H1 (cell line): Measurements from ENCODE around the gene TBC1D23. TPM values are rescaled to one million over a fixed set of nuclear protein-coding genes. Genes with fewer than 3 reads are reported as not detected.

Source experiments
- CTCF ChIA-PET: fragments of 300-600 bp; sonication (Branson Sonifier 250); formaldehyde crosslinking; loops from one replicate; lab custom pipeline; 2021; ENCODE audit not compliant: partially characterized antibody; lab: Charles Lee
- POLR2A ChIA-PET: fragments of 300-600 bp; sonication (Branson Sonifier 250); formaldehyde crosslinking; loops from one replicate; lab custom pipeline; 2021; ENCODE audit warnings: inconsistent platforms; ENCODE audit not compliant: partially characterized antibody; lab: Charles Lee
- DNase-seq, 2 experiments: peaks; one replicate each; pipeline versions ENCODE4 v3.0.0 to v3.0.0-alpha.2; 2010 to 2022; ENCODE audit warnings: low spot score in 2 of 2, low read depth in 1 of 2, mixed read lengths in 1 of 2
- FAIRE-seq: peaks from 2 replicates; lab custom pipeline; 2011; peaks lifted over from hg19 to GRCh38; lab: Jason Lieb, UNC
- H2AFZ ChIP-seq: 2 replicates; pipeline ENCODE4 v1.8.1; 2012; ENCODE audit warnings: low read length, inconsistent platforms
- H2AK5ac ChIP-seq: 2 replicates; pipeline ENCODE4 v1.6.1; 2013; ENCODE audit warnings: low read depth, low read length
- H2BK120ac ChIP-seq: replicated peaks from 2 replicates; pipeline ENCODE3; 2013; ENCODE audit warnings: low read depth, low read length, inconsistent platforms
- H2BK12ac ChIP-seq: 2 replicates; pipeline ENCODE4 v1.6.1; 2013; ENCODE audit warnings: low read depth, low read length
- H2BK15ac ChIP-seq: 2 replicates; pipeline ENCODE4 v1.6.1; 2013; ENCODE audit warnings: low read length
- H2BK20ac ChIP-seq: 2 replicates; pipeline ENCODE4 v1.6.1; 2013; ENCODE audit warnings: low read length
- H2BK5ac ChIP-seq: 2 replicates; pipeline ENCODE4 v1.6.1; 2013; ENCODE audit warnings: low read depth, low read length
- H3K14ac ChIP-seq: 2 replicates; pipeline ENCODE4 v1.6.1; 2013; ENCODE audit warnings: inconsistent platforms; ENCODE audit not compliant: insufficient read length
- H3K18ac ChIP-seq: 2 replicates; pipeline ENCODE4 v1.6.1; 2013; ENCODE audit warnings: low read length; ENCODE audit errors: extremely low read depth
- H3K23ac ChIP-seq: 2 replicates; pipeline ENCODE4 v1.6.1; 2013; ENCODE audit warnings: inconsistent platforms; ENCODE audit not compliant: insufficient read length
- H3K23me2 ChIP-seq: 2 replicates; pipeline ENCODE4 v1.6.1; 2013; ENCODE audit warnings: low read depth, low read length
- H3K27ac ChIP-seq: 2 replicates; pipeline ENCODE4 v1.6.1; 2011; ENCODE audit warnings: low read depth, low read length, inconsistent platforms
- H3K27me3 ChIP-seq, 4 experiments: replicated peaks in 1 of 4; 1 replicate in 1 of 4; 2 replicates in 3 of 4; pipeline versions ENCODE4 v1.6.1 to v1.8.1; 2011 to 2013; ENCODE audit warnings: low read length in 3 of 4, mild to moderate bottlenecking in 3 of 4, inconsistent platforms in 2 of 4, mixed read lengths in 2 of 4, moderate library complexity in 1 of 4; ENCODE audit not compliant: control insufficient read depth in 3 of 4, insufficient read depth in 3 of 4; ENCODE audit errors: extremely low read depth in 1 of 4
- H3K36me3 ChIP-seq, 4 experiments: 2 replicates each; pipeline versions ENCODE4 v1.6.1 to v1.8.1; 2011 to 2013; ENCODE audit warnings: mild to moderate bottlenecking in 4 of 4, low read length in 3 of 4, moderate library complexity in 2 of 4, control low read depth in 1 of 4, inconsistent platforms in 1 of 4; ENCODE audit not compliant: insufficient read depth in 4 of 4, control insufficient read depth in 2 of 4
- H3K4ac ChIP-seq: replicated peaks from 2 replicates; pipeline ENCODE3; 2013; ENCODE audit warnings: low read length, low read depth, mixed read lengths, inconsistent platforms; ENCODE audit not compliant: insufficient read length
- H3K4me1 ChIP-seq, 4 experiments: replicated peaks in 1 of 4; 1 replicate in 1 of 4; 2 replicates in 3 of 4; pipeline versions ENCODE4 v1.6.1 to v1.8.1; 2011 to 2013; ENCODE audit warnings: low read length in 3 of 4, inconsistent platforms in 2 of 4, mixed read lengths in 1 of 4; ENCODE audit not compliant: insufficient read depth in 4 of 4, control insufficient read depth in 3 of 4
- H3K4me2 ChIP-seq, 2 experiments: 2 replicates each; pipeline versions ENCODE4 v1.6.1 to v1.8.1; 2011 to 2013; ENCODE audit warnings: low read depth in 2 of 2, low read length in 2 of 2, control low read depth in 1 of 2, inconsistent platforms in 1 of 2, mild to moderate bottlenecking in 1 of 2; ENCODE audit not compliant: insufficient read depth in 1 of 2
- H3K4me3 ChIP-seq, 4 experiments: fragments of 200-600, 300-600 bp in 1 of 4; sonication (generic), shearing (Covaris generic), sonication (Bioruptor Twin) in 1 of 4; 2 replicates each; pipeline versions ENCODE4 v1.5.1 to v1.8.1; 2011 to 2016; ENCODE audit warnings: low read length in 4 of 4, low read depth in 3 of 4, control low read depth in 2 of 4, inconsistent platforms in 2 of 4, mild to moderate bottlenecking in 2 of 4, mixed read lengths in 1 of 4, moderate library complexity in 1 of 4; ENCODE audit not compliant: insufficient read depth in 2 of 4; ENCODE audit errors: extremely low read depth in 1 of 4
- H3K56ac ChIP-seq: replicated peaks from 2 replicates; pipeline ENCODE3; 2013; ENCODE audit warnings: low read depth, mild to moderate bottlenecking, mixed read lengths, low read length, inconsistent platforms; ENCODE audit not compliant: insufficient read length
- H3K79me1 ChIP-seq: 2 replicates; pipeline ENCODE4 v1.6.1; 2013; ENCODE audit warnings: low read depth, low read length, control low read depth
- H3K79me2 ChIP-seq, 2 experiments: 2 replicates each; pipeline versions ENCODE4 v1.6.1 to v1.8.1; 2012 to 2013; ENCODE audit warnings: low read length in 2 of 2, mild to moderate bottlenecking in 2 of 2, inconsistent platforms in 1 of 2; ENCODE audit not compliant: insufficient read depth in 2 of 2, control insufficient read depth in 1 of 2
- H3K9ac ChIP-seq, 4 experiments: replicated peaks in 1 of 4; 1 replicate in 1 of 4; 2 replicates in 3 of 4; pipeline versions ENCODE4 v1.6.1 to v1.8.1; 2011 to 2013; ENCODE audit warnings: low read depth in 3 of 4, low read length in 3 of 4, control low read depth in 2 of 4, mild to moderate bottlenecking in 2 of 4, moderate library complexity in 2 of 4, inconsistent platforms in 1 of 4; ENCODE audit errors: extremely low read depth in 1 of 4
- H3K9me3 ChIP-seq, 2 experiments: 2 replicates each; pipeline versions ENCODE4 v1.6.1 to v1.8.1; 2012 to 2013; ENCODE audit warnings: mild to moderate bottlenecking in 2 of 2, moderate library complexity in 2 of 2, control low read depth in 1 of 2, inconsistent platforms in 1 of 2, low read depth in 1 of 2, low read length in 1 of 2, mixed read lengths in 1 of 2; ENCODE audit not compliant: insufficient read depth in 2 of 2
- H4K20me1 ChIP-seq, 2 experiments: replicated peaks in 1 of 2; 2 replicates each; pipeline versions ENCODE3 to v1.8.1; 2011 to 2013; ENCODE audit warnings: inconsistent platforms in 2 of 2, low read length in 2 of 2, mild to moderate bottlenecking in 1 of 2; ENCODE audit not compliant: insufficient read depth in 2 of 2, control insufficient read depth in 1 of 2
- H4K5ac ChIP-seq: 2 replicates; pipeline ENCODE4 v1.6.1; 2013; ENCODE audit warnings: low read length, low read depth, mixed read lengths, inconsistent platforms; ENCODE audit not compliant: insufficient read length
- H4K8ac ChIP-seq: 2 replicates; pipeline ENCODE4 v1.8.0; 2013; ENCODE audit warnings: mild to moderate bottlenecking, moderate library complexity, low read length, inconsistent platforms; ENCODE audit not compliant: insufficient read depth; ENCODE audit errors: extremely low read depth
- H4K91ac ChIP-seq: replicated peaks from 2 replicates; pipeline ENCODE3; 2013; ENCODE audit warnings: low read length, mixed read lengths, inconsistent platforms; ENCODE audit not compliant: insufficient read length
- BCL11A ChIP-seq, 2 experiments: IDR thresholded peaks; one replicate each; pipeline ENCODE4 v1.6.1; 2011; ENCODE audit warnings: low read depth in 2 of 2, low read length in 2 of 2, mild to moderate bottlenecking in 2 of 2
- GABPA ChIP-seq: IDR thresholded peaks from 2 replicates; pipeline ENCODE4 v1.6.1; 2011; ENCODE audit warnings: mild to moderate bottlenecking, low read length, moderate library complexity, borderline replicate concordance; ENCODE audit not compliant: insufficient read depth
- HDAC2 ChIP-seq, 2 experiments: fragments of 300-600 bp in 1 of 2; sonication (generic) in 1 of 2; IDR thresholded peaks; 2 replicates each; pipeline ENCODE4 v1.6.1; 2011 to 2012; ENCODE audit warnings: low read depth in 2 of 2, low read length in 2 of 2, mild to moderate bottlenecking in 2 of 2, moderate library complexity in 2 of 2, borderline replicate concordance in 1 of 2, inconsistent platforms in 1 of 2
- POU5F1 ChIP-seq: IDR thresholded peaks from 2 replicates; pipeline ENCODE4 v1.6.1; 2011; ENCODE audit warnings: low read depth, mild to moderate bottlenecking, low read length, moderate library complexity
- RNF2 ChIP-seq: fragments of 200-900, 300-1000 bp; sonication (generic); IDR thresholded peaks from 2 replicates; pipeline ENCODE4 v1.7.1; 2016; ENCODE audit warnings: borderline replicate concordance, low read depth, mild to moderate bottlenecking, antibody characterized with exemption, low read length; ENCODE audit not compliant: poor library complexity, severe bottlenecking; ENCODE audit errors: missing control alignments
- SP1 ChIP-seq: IDR thresholded peaks from 2 replicates; pipeline ENCODE4 v1.6.1; 2011; ENCODE audit warnings: low read depth, low read length
- SP4 ChIP-seq: IDR thresholded peaks from 2 replicates; pipeline ENCODE4 v1.6.1; 2012; ENCODE audit warnings: low read length, inconsistent platforms
- SRF ChIP-seq: IDR thresholded peaks from 2 replicates; pipeline ENCODE4 v1.6.1; 2011; ENCODE audit warnings: mild to moderate bottlenecking, low read depth, low read length, moderate library complexity
- TAF1 ChIP-seq: IDR thresholded peaks from 2 replicates; pipeline ENCODE4 v1.6.1; 2011; ENCODE audit warnings: mild to moderate bottlenecking, low read depth, low read length
- YY1 ChIP-seq: IDR thresholded peaks from 2 replicates; pipeline ENCODE4 v1.6.1; 2011; ENCODE audit warnings: low read depth, mild to moderate bottlenecking, low read length
- WGBS, 2 experiments: shearing (Covaris generic) in 1 of 2; methylation state at CpG; one replicate each; pipeline versions ENCODE4 v1.1.6 to v1.1.7; 2013 to 2015; ENCODE audit warnings: low lambda C conversion rate in 2 of 2, mixed read lengths in 2 of 2, inconsistent platforms in 1 of 2, low coverage in 1 of 2, missing lambda C conversion rate in 1 of 2; ENCODE audit not compliant: insufficient replicate concordance in 2 of 2, insufficient coverage in 1 of 2, insufficient read length in 1 of 2; ENCODE audit errors: extremely low coverage in 1 of 2, missing lambda C conversion rate in 1 of 2; 5-methylcytosine and 5-hydroxymethylcytosine counted together
- polyA plus RNA-seq, 7 experiments: library from polyadenylated mRNA; depleted of rRNA in 3 of 7; stranded (reverse) in 5 of 7; unstranded in 2 of 7; fragments of >200 nt in 5 of 7; fragments of 200-250 nt in 2 of 7; gene quantifications; 1 replicate in 5 of 7; 2 replicates in 1 of 7; 4 replicates in 1 of 7; pipeline versions ENCODE4 v1.2.1 to v1.2.3, GENCODE V29; 2011 to 2013; ENCODE audit warnings: missing spikeins in 2 of 7, mixed read lengths in 2 of 7
- total RNA-seq: library from RNA; stranded (reverse); fragmentation: NEBNext Ultra II Directional; extraction: Animal tissue kit (Norgen Biotek cat#: 25700); gene quantifications from 2 replicates; pipeline ENCODE4 v1.2.1, GENCODE V29; 2021
- TF ChIP-seq, protein P1 (sequence below): IDR thresholded peaks from 2 replicates; pipeline ENCODE4 v1.6.1; 2012; ENCODE audit warnings: inconsistent platforms
- TF ChIP-seq, protein P2 (sequence below): IDR thresholded peaks from 2 replicates; pipeline ENCODE4 v1.6.1; 2011; ENCODE audit warnings: low read depth, mild to moderate bottlenecking, low read length; ENCODE audit not compliant: insufficient read depth
- TF ChIP-seq, protein P3 (sequence below): IDR thresholded peaks from 2 replicates; pipeline ENCODE4 v1.6.1; 2012; ENCODE audit warnings: inconsistent platforms

The TBC1D23 gene
- total and polyA plus RNA-seq, 2 of the 8 experiments (the other 6 are each of a cell fraction or from before 2014, with no cell fraction given), result 6.4 to 29.3 TPM

DNA sequence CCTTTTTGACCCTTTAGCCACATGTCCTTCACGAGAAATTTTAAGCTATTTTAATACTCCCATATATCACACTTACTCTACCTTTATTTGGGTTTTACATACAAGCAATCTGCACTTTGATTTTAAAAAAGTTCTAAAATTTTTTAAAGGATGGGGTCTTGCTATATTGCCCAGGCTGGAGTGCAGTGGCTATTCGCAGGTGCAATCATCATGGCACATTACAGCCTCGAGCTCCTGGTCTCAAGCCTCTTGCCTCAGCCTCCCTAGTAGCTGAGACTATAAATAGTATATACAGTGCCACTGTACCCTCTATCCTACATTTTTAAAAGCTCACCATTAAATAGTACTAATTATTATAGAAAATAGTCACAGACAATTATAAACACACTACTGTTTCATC, 103.6 kb downstream of the TBC1D23 start:
- Histone ChIP-seq H3K79me1 (no peaks in the 10 kb centered on the region), H2BK12ac (no peak overlapping the region), H2AK5ac (no peak overlapping the region), H3K79me2 (no peaks in the 10 kb centered on the region), H3K23me2 (no peaks in the 10 kb centered on the region), H2BK5ac (no peak overlapping the region), H3K14ac (no peak overlapping the region), H3K36me3 (peaks cover 0 to 54% (median 31%) of the 10 kb centered on the region in 4 experiments; a peak in 5 of 8 replicates), H2BK120ac (no peak overlapping the region), H3K27me3 (no peaks in the 10 kb centered on the region), H3K4me1 (no peaks in the 10 kb centered on the region), H2AFZ (no peak overlapping the region), H3K9ac (no peak overlapping the region), H4K8ac (no peak overlapping the region), H3K27ac (no peak overlapping the region), H4K91ac (no peak overlapping the region), H4K20me1 (no peaks in the 10 kb centered on the region), H3K4me2 (no peak overlapping the region), H4K5ac (no peak overlapping the region), H2BK20ac (no peak overlapping the region), H3K9me3 (no peaks in the 10 kb centered on the region; a peak in 1 of 4 replicates), H3K56ac (no peak overlapping the region), H3K4me3 (no peak overlapping the region), H3K4ac (no peak overlapping the region)
- DNase-seq, result no peak
- WGBS, 2 experiments, result 95% methylated on average over 3 of the region's 3 CpGs; no CpG with 5 or more reads in 1 of the 2 experiments
- ChIA-PET CTCF (interaction anchor here (1.3 to 3.5 kb wide), 3 partner anchors 9 to 48 kb away, joined by 3 to 11 read pairs (median 6); no protein-coding TSS in a partner anchor), POLR2A (no interaction called here)
- FAIRE-seq, result no peak
- no peak for TF ChIP-seq TAF1
- TF ChIP-seq, protein P1, sequence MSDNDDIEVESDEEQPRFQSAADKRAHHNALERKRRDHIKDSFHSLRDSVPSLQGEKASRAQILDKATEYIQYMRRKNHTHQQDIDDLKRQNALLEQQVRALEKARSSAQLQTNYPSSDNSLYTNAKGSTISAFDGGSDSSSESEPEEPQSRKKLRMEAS, result no peak
- no peak for TF ChIP-seq POU5F1
- no peak for TF ChIP-seq SRF
- TF ChIP-seq, protein P2, sequence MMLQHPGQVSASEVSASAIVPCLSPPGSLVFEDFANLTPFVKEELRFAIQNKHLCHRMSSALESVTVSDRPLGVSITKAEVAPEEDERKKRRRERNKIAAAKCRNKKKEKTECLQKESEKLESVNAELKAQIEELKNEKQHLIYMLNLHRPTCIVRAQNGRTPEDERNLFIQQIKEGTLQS, result no peak
- TF ChIP-seq SP4, result no peak
- TF ChIP-seq GABPA, result no peak
- no peak for TF ChIP-seq RNF2
- TF ChIP-seq, protein P3, sequence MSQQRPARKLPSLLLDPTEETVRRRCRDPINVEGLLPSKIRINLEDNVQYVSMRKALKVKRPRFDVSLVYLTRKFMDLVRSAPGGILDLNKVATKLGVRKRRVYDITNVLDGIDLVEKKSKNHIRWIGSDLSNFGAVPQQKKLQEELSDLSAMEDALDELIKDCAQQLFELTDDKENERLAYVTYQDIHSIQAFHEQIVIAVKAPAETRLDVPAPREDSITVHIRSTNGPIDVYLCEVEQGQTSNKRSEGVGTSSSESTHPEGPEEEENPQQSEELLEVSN, result no peak
- TF ChIP-seq BCL11A (IDR thresholded peaks at IDR 0.05; ENCODE audit: low read depth in 2 of 2, low read length in 2 of 2), result no peak
- TF ChIP-seq SP1, result no peak
- TF ChIP-seq HDAC2 (IDR thresholded peaks at IDR 0.05; ENCODE audit: borderline replicate concordance in 1 of 2, low read depth in 2 of 2, low read length in 2 of 2), result no peak
- TF ChIP-seq YY1, result no peak
- TF ChIP-seq, all 59 proteins: peak for 0
- no peak overlapping the region for H3K18ac ChIP-seq
- H3K23ac ChIP-seq, result no peak overlapping the region
- no peak overlapping the region for H2BK15ac ChIP-seq
